Motor neuron (in vitro differentiated cells): ENCODE measurements around the gene POTEC. TPM values are rescaled to one million over a fixed set of nuclear protein-coding genes. Genes with fewer than 3 reads are reported as not detected.
"Not testable (repeated sequence)": the region's sequence is repeated elsewhere in the genome, so short reads cannot be mapped to it uniquely, and the experiment has no call there.

ENCODE experiments used
- ATAC-seq, 8 experiments: fragments of 200-7000 bp; cut with Tn5 transposase; replicated peaks in 6 of 8; 2 replicates each; pipeline ENCODE4 v1.8.0; 2021; ENCODE audit warnings: mild to moderate bottlenecking in 8 of 8, moderate library complexity in 8 of 8
- H3K27ac ChIP-seq, 2 donors: fragments of 250-450 bp; sonication (Bioruptor Pico); 2 replicates each; pipeline ENCODE4 v1.9.0; 2021; ENCODE audit warnings: antibody characterized with exemption in 2 of 2, mild to moderate bottlenecking in 2 of 2, moderate library complexity in 1 of 2
- H3K4me1 ChIP-seq, 2 donors: fragments of 250-450 bp; sonication (Bioruptor Pico); replicated peaks in 1 of 2; 2 replicates each; pipeline ENCODE4 v1.6.1; 2021; ENCODE audit warnings: antibody characterized with exemption in 2 of 2, mild to moderate bottlenecking in 2 of 2, moderate library complexity in 1 of 2
- H3K4me3 ChIP-seq, 5 donors: fragments of 250-450 bp; sonication (Bioruptor Pico); 2 replicates each; pipeline ENCODE4 v1.9.0; 2021; ENCODE audit warnings: antibody characterized with exemption in 5 of 5, mild to moderate bottlenecking in 5 of 5, moderate library complexity in 4 of 5
- WGBS, 10 experiments: fragments of 450-650 bp; shearing (Covaris generic); methylation state at CpG; one replicate each; pipeline ENCODE4 v1.0.0; 2022; 5-methylcytosine and 5-hydroxymethylcytosine counted together
- in situ Hi-C, 9 experiments: fragments of 400-800 bp; cut with MboI; loops; one replicate each; pipeline ENCODE4 v1.15.0; 2021; ENCODE audit warnings: low sequenced_read_pairs in 9 of 9, low pct_unique_long_range_greater_than_20kb in 2 of 9; ENCODE audit not compliant: unreplicated experiment in 9 of 9
- total RNA-seq, 8 experiments: library from RNA; unstranded; fragments of 300-600 nt; gene quantifications; 2 replicates each; pipeline versions ENCODE4 v1.2.3 to v1.2.4, GENCODE V29; 2022

The POTEC gene
- 1 to 10 TPM in 1 of 8 experiments, under 1 TPM in 4, not detected in 3; 0.04 to 2.5 (median 0.20) TPM for total RNA-seq

DNA sequence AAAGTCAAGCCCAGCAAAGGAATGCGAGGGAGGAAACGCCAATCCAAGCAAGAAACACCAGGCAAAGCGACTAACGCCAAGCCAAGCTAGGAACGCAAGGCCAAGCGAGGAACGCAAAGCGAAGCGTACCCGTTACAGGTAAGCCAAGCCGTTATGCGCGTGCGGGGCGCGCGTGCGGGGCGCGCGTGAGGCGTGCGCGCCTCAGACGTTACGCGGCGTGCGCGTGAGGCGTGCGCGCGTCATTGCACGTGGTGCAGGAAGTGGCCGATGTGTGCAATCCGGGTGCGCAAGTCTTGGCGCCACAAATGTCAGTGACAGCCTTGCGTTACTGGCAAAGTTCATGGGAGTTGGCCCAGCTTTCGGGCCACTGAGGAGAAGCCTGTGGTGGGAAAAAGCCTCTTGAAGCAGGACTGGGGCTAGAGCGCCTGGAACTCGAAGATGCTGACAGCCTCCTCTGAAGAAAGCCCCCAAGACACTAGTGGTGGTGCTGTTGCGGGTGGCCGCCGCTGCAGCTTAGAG, at the start of gene POTEC:
POTEC (minus strand) TSS at position 155 of the 519 bp plus-strand sequence. CDS start 454 bp downstream, outside the sequence.
- ATAC-seq, H3K27ac ChIP-seq: not testable (repeated sequence)
- WGBS, 10 experiments = 97 to 100% (median 97%) methylated on average over 3 to 10 of the region's 46 CpGs; no CpG with 5 or more reads in 7 of the 10 experiments

DNA sequence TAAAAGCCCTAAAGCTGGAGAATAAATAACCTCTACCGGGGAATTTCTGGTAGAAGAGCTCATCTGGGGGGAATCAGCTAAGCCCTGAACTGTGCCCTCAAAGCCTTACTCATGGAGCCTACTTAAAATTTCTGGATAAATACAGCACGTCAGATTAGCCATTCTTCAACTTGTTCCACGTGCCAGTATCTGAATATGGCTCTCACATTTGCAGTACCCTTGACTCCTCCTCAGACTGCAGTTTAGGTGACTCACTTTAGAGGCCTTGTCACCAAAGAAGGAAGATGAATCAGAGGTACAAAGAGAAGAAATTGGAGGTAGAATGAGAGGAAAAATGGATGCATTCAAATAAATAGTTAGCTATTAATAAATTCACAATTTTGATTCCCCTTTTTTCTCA, 34.6 kb upstream of the POTEC start:
- no peaks in the 10 kb centered on the region for H3K4me1 ChIP-seq
- no peak overlapping the region for H3K27ac ChIP-seq
- H3K4me3 ChIP-seq = no peak overlapping the region
- in situ Hi-C loops = no loop called here
- 0 to 86% (median 73%) methylated on average over 1 to 3 of the region's 3 CpGs; no CpG with 5 or more reads in 4 of the 10 experiments for whole genome bisulfite sequencing, 10 experiments
- no peak for ATAC-seq

More for the DNA sequence above, at the start of gene POTEC:
- H3K4me3 ChIP-seq, H3K4me1 ChIP-seq, in situ Hi-C loops: not testable (repeated sequence)

DNA sequence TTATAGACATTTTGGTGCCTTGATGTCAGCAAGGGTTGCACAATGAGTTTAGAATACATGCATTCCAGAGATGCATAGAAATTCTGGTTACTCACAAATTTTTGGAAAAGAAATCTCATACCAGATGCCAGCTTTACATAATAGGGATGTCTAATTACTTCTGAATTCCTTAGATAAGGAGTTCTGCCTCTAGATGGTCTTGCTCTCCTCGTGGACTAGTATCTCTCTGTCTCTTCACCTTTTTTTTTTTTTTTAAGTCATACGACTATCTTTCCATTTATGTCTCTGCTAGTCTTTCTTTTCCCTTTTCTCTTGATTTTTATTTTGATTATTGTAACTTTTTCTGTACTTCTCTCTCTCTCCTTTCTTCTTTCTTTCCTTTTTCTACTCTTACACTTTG, 16.1 kb upstream of the POTEC start:
- H3K4me3 ChIP-seq, H3K4me1 ChIP-seq, H3K27ac ChIP-seq, in situ Hi-C loops, ATAC-seq: not testable (repeated sequence)
- no CpG with 5 or more reads among the region's 2 CpGs for WGBS, 10 experiments

DNA sequence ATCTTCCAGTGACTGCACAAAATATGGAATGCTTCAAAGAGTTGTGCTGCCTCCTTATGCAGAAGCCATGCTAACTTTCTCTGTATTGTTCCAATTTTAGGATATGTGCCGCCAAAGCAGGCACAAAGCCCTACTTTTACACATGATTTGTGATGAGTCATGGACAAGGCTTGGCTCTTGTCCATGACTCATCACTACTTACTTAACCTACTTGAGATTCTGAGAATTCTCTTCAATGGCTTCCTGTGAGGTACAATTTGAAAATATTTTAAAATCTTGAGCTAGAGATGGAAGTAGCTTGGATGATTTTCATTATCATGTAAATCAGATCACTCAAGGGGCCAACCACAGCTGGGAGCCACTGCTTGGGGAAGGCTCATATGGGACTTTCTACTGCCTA, 11.7 kb downstream of the POTEC start:
- ATAC-seq, H3K4me1 ChIP-seq, in situ Hi-C loops, H3K27ac ChIP-seq, H3K4me3 ChIP-seq: not testable (repeated sequence)
- WGBS, 10 experiments = no CpG with 5 or more reads among the region's 1 CpG

GRCh38 chr18:14510707-14511106, 32.7 kb downstream of the POTEC start:
- WGBS, 10 experiments = no CpG with 5 or more reads among the region's 3 CpGs
- H3K27ac ChIP-seq, in situ Hi-C loops, H3K4me3 ChIP-seq, ATAC-seq, H3K4me1 ChIP-seq: not testable (repeated sequence)

- H3K4me3 ChIP-seq, H3K27ac ChIP-seq, H3K4me1 ChIP-seq, in situ Hi-C loops, ATAC-seq: not testable (repeated sequence)
- WGBS, 10 experiments = no CpG with 5 or more reads among the region's 8 CpGs
Observed at GRCh38 chr18:14503691-14504090, 39.7 kb downstream of the POTEC start.

- H3K4me1 ChIP-seq, H3K27ac ChIP-seq, ATAC-seq, H3K4me3 ChIP-seq, in situ Hi-C loops: not testable (repeated sequence)
- WGBS, 10 experiments = 20 to 73% (median 72%) methylated on average over 1 to 2 of the region's 4 CpGs; no CpG with 5 or more reads in 7 of the 10 experiments
Observed at GRCh38 chr18:14501894-14502293, 41.5 kb downstream of the POTEC start.

DNA sequence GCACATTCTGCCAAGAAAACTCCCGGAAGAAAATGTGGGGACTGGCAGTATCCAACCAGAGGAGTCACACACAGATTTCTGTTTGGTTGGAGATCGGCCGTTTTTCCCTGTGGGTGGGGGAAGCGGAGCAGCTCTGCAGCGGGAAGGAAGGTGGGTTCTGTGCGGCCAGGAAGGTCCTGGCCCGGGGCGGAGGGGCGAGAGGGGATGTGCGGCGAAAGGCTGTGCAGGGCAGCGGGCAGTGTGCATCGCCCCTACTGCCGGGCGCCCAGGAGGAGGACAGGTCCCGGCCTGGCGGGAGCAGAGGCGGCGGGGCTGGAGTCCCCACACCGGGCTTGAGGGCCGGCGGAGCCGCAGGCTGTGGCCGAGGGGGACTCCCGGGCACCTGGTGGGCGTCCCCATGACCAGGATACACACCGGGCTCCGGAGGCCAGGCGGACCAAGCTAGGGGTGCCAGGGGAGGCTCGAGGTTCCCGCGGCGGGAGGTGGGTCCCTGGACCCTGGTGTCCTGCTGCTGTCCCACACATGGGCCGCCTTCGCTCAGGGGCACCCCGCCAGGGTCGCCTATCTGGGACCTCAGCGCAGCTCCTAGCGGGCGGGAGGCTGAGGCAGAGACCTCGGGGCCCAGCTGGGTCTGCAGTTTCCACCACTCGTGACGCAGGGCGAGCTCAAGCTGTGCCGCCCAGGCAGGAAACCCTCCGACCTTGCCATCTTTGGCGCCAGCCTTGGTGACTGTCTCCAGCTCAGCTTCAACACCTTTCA, 54.0 kb downstream of the POTEC start:
- H3K4me3 ChIP-seq, ATAC-seq, H3K27ac ChIP-seq, H3K4me1 ChIP-seq, in situ Hi-C loops: not testable (repeated sequence)
- 53 to 93% (median 83%) methylated on average over 1 to 3 of the region's 47 CpGs; no CpG with 5 or more reads in 7 of the 10 experiments for WGBS, 10 experiments

DNA sequence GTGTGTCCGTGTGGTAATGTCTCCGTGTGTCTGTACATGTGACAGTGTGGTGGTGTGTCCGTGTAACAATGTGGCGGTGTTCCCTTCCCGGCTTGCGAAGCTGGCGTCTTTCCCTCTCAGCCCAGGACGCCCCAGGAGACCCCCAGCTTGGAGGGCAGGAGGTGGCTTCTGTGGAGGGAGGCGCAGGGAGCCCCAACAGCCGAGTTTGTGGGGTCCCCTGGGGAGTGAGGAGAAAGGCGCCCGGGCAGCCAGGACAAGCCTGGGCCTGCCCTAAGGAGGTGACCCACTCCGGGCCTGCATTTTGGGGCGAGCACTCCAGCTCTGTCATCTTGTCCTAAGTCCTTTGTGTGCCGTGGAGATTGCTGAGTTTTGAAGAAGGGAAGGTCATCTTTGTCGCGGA, 54.6 kb downstream of the POTEC start:
- 40 to 93% (median 65%) methylated on average over 1 to 5 of the region's 17 CpGs; no CpG with 5 or more reads in 6 of the 10 experiments for whole genome bisulfite sequencing, 10 experiments
- not testable (repeated sequence) for H3K4me3 ChIP-seq, ATAC-seq

GRCh38 chr18:14486926-14487580, 56.3 kb downstream of the POTEC start:
- ATAC-seq, H3K4me1 ChIP-seq, H3K27ac ChIP-seq, in situ Hi-C loops, H3K4me3 ChIP-seq: not testable (repeated sequence)
- WGBS, 10 experiments = no CpG with 5 or more reads among the region's 42 CpGs

More for the DNA sequence above, 54.6 kb downstream of the POTEC start:
- H3K4me1 ChIP-seq, in situ Hi-C loops, H3K27ac ChIP-seq: not testable (repeated sequence)

GRCh38 chr18:14479076-14479475, 64.3 kb downstream of the POTEC start:
- 40% methylated on average over 1 of the region's 18 CpGs; no CpG with 5 or more reads in 9 of the 10 experiments for WGBS, 10 experiments
- H3K4me1 ChIP-seq, in situ Hi-C loops, H3K27ac ChIP-seq, ATAC-seq, H3K4me3 ChIP-seq: not testable (repeated sequence)

DNA sequence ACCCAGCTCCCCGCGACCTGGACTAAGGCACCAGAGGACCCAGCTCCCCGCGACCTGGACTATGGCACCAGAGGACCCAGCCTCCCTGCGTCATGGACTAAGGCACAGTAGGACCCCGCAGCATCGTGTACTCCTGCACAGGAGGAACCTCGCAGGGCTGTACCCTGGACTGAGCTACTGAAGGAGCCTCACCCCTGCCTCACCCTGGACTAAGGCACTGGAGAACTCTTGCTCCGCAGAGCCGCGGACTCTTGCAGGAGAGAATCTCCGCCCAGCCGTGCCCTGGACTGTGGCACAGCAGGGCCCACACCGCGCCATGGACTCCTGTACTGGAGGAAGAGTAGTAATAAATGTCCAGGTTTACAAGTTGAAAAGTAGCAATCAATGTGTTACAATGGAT, 67.9 kb downstream of the POTEC start:
- H3K4me3 ChIP-seq, H3K4me1 ChIP-seq, ATAC-seq, in situ Hi-C loops, H3K27ac ChIP-seq: not testable (repeated sequence)
- 92 to 100% (median 93%) methylated on average over 2 to 4 of the region's 15 CpGs; no CpG with 5 or more reads in 7 of the 10 experiments for WGBS, 10 experiments

- WGBS, 10 experiments = no CpG with 5 or more reads among the region's 22 CpGs
- in situ Hi-C loops, ATAC-seq: not testable (repeated sequence)
Observed at GRCh38 chr18:14474752-14475151, 68.6 kb downstream of the POTEC start.

More at GRCh38 chr18:14474752-14475151, 68.6 kb downstream of the POTEC start:
- H3K4me1 ChIP-seq, H3K4me3 ChIP-seq, H3K27ac ChIP-seq: not testable (repeated sequence)
